G401 (cell line): ENCODE measurements around the gene SMIM5. TPM values are rescaled to one million over a fixed set of nuclear protein-coding genes. Genes with fewer than 3 reads are reported as not detected.

Experiments used
- DNase-seq: peaks from one replicate; pipeline ENCODE4 v3.0.0-alpha.2; 2015; ENCODE audit warnings: low spot score
- in situ Hi-C: cut with HindIII; loops from 2 replicates; pipeline ENCODE4 v1.10.0; 2016; ENCODE audit warnings: low sequenced_read_pairs, mixed read lengths
- total RNA-seq: library from RNA; depleted of rRNA; stranded (reverse); fragments of >200 nt; shearing (Covaris generic); gene quantifications from 2 replicates; pipeline ENCODE4 v1.2.3, GENCODE V29; 2014

The SMIM5 gene
- total RNA-seq, 1 experiment from 2014 or later = not detected

DNA sequence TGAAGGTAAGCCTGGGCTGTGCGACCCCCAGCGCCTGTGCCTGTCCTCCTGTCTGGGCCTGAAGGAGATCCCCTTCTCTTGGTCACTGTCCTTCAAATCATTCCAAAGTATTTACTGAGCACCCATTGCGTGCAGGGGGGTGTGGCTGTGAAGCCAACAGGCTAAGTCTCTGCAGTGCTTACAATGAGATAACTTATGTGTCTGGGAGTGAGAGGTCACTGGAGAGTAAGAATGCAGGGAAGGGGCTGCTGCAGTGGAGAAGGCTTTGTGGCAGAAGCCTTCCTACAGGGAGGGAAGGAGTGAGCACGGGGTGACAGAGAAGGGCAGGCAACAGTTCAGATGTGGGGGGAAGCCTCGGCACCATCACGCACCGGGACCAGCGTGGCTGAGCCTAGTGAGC is 11.2 kb upstream of the SMIM5 start:
- in situ Hi-C loops = no loop called here
- DNase-seq = no peak

DNA sequence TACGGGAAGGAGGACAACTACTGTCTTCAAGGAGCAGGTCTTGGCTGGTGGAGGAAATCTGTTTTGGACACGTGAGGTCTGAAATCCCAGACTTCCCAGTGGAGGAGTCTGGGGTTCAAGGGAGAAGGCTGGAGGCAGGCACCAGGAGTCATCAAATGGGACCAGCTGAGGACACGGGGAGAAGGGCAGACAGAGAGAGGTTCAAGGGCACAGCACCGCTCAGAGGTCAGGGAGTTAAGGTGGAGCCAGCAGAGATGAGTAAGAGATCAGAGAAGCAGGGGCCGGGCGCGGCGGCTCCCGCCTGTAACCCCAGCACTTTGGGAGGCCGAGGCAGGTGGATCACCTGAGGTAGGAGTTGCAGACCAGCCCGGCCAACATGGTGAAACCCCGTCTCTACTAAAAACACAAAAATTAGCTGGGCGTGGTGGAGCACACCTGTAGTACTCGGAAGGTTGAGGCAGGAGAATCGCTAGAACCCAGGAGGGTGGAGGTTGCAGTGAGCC is 10.4 kb upstream of the SMIM5 start:
- in situ Hi-C loops = no loop called here
- no peak for DNase-seq

DNA sequence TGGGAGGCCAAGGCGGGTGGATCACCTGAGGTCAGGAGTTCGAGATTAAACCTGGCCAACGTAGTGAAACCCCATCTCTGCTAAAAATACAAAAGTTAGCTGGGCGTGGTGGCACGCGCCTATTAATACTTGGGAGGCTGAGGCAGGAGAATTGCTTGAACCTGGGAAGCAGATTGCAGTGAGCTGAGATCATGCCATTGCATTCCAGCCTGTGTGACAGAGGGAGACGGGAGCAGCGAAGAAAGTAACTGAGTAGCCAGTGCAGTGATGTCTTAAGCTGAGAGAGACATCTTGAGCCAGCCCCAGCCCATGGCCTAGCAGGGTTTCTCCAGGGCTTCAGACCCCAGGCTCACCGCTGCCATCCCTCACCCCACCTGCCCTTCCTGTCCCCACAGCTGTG is 9.8 kb upstream of the SMIM5 start:
- in situ Hi-C loops = no loop called here
- DNase-seq = no peak

DNA sequence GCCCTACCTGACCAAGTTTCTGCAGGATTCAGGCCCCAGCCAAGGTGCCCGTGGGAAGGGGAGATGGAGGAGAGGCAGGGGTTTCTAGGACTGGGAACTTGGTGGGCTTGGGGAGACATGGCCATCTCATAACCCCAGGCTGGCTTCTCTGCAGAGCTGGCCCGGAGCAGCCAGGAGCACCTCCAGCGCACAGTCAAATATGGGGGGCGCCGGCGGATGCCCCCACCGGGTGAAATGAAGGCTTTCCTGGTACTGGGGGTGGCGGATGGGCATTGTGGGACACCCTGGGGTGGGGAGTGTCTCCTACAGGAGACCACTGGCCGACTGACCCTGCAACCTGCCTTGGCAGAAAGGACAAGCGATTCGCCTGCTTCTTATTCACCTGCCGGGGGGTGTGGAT is 9.2 kb upstream of the SMIM5 start:
- no peak for DNase-seq
- in situ Hi-C loops = no loop called here

DNA sequence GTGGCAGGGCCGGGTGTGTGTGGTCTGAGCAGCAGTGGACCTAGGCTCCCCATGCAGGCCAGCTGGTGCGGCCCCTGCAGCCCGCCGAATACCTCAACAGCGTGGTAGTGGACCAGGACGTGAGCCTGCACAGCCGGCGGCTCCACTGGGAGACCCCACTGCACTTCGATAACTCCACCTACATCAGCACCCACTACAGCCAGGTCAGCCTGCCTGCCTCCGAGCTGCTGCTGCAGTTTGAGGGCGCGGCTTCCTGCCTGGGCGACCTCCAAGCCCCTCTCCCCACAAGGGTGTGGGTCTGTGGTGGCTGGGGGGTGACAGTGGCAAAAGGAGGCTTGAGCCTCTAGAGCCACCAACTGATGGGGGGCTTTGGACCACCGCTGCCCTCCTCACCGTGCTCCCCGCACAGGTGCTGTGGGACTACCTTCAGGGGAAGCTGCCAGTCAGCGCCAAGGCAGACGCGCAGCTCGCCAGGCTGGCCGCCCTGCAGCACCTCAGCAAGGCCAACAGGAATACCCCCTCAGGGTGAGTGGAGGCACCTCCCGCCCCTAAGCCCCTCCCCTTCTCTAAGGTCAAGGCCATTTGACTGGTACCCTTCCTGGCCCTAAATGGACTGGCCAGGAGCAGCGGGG is 8.4 kb upstream of the SMIM5 start:
- in situ Hi-C loops = no loop called here
- no peak for DNase-seq

DNA sequence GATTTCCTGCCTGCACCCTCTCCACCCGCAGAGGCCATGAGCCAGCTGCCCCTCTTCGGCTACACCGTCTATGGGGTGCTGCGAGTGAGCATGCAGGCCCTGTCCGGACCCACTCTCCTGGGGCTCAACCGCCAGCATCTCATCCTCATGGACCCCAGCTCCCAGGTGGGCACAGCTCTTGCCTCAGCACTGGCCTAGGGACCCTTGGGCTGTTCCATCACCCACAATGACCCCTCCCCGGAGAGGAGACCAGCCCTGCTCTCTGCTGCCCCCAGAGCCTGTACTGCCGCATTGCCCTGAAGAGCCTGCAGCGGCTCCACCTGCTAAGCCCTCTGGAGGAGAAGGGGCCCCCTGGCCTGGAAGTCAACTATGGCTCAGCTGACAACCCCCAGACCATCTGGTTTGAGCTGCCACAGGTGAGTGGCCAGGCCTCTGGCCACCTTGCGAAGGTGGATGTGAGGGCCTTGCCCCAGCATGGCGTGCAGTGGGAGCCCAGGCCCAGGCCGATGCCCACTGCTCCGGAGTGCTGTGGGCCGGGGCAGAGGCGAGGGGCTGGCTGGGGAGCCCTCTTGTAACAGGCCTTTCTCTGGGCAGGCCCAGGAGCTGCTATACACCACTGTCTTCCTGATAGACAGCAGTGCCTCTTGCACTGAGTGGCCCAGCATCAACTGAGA is 7.3 kb upstream of the SMIM5 start:
- DNase-seq = no peak
- in situ Hi-C loops = no loop called here

DNA sequence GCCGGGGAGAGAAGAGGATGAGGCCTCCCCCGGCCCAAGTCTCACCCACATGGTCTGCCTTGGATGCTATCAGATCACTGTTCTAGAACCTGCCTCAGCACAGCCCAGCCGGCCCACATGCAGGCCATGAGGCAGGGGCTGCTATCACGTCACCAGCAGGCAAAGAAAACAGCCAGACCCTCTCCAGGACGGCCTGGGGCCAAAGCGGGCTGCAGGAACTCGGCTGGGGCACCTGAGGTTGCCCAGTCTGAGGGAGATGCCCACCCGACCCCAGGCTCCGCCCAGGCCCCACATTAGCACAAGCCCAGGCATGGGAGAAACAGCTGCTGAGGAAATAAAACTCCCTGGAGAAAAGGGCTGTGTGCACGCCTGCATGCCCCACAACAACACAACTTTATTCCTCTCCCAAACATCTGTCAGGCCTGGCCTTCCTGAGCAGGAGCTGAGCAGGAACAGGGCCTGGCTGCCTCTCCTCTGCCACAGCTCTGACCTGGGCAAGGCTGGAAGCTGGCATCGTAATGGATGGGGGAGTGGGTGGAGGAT is 6.7 kb upstream of the SMIM5 start:
- no peak for DNase-seq
- in situ Hi-C loops = no loop called here

DNA sequence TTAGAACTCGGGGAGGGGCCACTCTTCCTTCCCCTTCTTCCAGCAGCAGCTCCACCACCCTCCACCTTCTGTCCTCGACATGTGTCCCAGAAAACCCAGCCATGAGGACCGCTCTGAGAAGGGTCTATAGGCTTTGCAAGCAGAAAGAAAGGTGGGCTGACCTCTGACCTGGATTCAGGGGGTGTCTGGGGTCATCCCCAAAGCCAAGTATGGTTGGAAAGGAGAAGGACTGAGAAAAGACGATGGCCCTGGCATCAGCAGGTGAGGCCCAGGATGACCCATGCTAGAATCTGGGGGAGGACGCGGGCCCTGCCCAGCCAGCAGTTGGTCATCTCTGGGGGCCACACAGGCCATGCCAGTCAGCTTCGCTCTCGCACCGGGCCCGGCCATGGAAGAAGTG is 6.1 kb upstream of the SMIM5 start:
- no peak for DNase-seq
- in situ Hi-C loops = no loop called here

DNA sequence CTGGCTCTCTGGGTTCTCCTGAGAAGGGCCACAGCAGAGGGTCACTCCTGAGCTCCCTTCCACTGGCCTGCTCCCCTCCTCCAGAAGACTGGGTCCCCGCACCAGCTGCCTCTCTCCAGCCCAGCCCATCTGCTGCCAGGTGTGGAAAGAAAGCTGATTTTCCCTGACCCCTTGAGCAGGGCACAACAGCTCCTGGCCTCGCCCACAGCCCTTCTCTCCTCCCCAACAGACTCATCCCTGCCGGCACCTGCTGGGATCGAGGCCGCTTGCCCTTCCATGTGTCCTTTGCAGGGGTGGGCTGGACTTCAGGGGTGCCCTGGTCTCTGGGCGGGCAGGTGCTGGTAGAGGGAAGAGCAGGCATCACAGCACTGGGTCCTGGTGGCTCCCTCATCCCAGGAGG is 4.8 kb upstream of the SMIM5 start:
- in situ Hi-C loops = no loop called here
- no peak for DNase-seq

DNA sequence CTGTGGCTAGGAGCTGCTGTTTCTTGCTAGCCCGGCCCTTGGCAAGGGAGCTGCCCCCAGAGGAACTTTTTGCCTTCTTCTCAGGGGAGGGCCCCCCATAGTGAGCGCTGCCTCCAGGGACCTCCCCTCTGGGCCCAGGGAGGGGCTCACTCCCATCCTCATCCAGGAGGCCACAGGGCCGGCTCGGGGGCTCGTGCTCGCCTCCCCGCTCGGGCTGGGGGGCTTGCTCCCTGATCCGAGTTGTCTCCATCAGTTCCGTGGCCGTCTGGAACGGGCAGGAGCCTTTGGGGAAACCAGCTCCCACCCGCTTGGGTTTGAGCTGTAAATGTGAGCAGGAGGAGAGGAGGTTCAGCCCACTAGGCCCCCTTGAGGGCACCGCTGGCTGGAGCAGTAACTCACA is 4.1 kb upstream of the SMIM5 start:
- in situ Hi-C loops = no loop called here
- no peak for DNase-seq

DNA sequence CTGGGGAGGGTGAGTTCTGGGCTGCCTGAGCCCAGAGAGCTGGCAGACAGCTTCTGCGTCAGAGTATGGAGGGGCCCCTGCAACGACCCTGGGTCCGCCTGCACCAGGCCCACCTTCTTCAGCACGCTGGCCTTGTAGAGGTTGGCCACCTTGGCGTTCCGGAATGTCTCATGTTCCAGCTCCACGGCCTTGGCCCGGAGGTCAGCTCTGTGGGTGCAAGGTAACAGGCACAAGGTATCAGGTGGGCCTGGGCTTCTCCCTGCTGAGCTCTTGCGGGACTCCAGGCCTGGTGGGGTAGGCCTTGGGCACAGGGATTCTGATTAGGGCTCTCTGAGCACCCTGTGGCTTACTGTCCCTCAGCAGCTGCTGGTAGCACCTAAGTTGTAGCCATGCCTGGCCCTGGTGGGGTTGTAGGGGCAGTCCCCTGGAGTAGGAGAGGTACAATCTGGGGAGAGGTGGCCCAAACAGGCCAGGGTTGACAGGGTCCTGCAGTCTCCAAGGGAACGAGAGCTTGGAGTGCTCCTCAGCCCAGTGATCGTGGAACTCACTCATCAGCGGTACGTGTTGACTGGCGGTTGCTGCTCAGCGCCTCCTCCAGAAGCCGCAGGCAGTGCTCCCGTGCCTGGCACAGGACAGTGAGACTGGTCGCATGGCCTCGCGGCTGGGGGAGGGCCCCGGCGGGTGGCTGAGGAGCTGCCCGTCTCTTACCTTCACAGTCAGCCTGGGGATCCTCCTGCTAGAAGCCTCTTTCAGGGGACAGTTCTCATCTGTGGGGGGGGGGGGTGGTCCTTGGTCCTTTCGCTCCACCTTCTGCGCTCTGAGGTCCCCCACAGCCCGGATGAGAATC is 2.9 kb upstream of the SMIM5 start:
- in situ Hi-C loops = no loop called here
- DNase-seq = no peak

DNA sequence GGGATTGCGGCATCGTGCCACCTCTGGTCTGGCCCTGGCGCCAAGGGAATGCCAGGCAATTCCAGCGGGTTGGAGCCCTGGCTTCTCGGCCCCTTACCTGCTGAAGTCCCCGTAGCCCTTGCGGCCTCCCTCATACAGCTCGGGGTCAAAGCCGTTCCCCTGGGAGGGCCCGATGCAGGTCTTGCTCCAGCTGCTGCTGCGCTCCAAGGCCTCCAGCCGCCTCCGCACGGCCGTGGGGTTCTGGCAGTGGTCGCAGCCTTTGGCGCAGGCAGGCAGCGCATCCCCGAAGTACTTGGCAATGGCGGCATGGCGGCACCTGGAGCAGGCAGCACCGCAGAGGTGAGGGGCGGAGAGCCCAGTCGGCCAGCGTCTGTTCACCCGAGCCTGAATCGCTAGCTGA is 1.9 kb upstream of the SMIM5 start:
- in situ Hi-C loops = no loop called here
- no peak for DNase-seq

DNA sequence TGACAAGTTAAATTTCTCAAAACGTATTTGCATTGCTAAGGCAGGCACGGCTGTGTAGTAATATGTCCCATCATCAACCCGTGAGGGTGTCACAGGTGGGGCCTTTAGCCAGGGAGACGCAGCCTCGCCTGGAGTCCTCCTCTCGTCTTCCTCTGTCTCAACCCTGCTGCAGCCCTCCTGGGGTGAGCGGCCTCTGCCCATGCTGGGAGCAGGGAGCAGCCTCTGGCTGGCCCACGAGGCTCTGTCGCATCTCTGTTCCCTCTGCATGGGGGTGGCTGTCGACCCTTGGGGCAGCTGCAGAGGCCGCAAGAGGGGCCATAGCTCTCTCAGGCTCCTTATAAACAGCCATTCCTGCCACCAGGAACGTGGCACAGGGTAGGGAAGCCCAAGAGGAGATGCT is 806 bp upstream of the SMIM5 start:
- no peak for DNase-seq

DNA sequence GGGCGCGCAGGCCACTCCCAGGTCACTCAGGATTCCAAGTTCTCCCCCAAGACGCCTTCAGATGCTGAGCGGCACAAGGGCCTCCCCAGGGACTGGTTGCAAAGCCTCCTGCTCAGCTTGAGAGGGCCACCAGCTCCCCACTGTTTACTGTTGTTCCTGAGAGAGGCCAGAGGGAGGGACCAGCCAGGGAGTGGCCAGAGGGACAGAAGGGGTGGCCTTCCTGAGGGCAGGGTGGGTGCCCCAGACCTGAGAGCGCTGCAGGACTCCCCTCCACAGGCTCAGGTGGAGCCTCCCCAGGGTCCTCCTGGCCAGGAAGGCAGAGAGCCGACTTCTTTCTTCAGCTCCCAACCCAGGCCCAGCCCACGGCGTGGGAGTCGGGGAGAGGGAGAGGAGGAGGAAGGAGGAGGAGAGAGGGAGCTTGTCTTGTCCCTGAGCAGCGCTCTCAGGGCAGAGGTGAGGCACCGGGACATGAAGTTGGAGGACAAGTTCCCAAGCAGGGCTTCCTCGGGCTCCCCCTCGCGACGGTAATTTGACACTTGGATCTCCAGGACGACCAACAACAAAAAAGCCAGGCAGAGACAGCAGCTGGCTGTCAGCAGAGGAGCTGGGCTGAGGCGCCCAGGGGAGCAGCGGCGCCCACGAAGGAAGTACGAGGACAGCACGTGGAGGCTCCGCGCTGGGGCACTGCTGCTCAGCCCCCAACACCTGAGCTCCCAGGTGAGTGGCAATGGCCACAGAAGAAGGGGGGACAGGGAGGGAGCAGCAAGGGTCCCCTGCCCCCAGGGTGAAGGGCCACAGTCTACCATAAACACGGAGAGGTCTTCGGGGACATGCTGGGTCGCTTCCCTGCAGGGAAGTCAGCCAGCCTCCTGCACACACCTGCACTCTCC is 497 bp downstream of the SMIM5 start:
- in situ Hi-C loops = no loop called here
- peak; percentile 69 for DNase-seq

More for the DNA sequence above, 806 bp upstream of the SMIM5 start:
- in situ Hi-C loops = no loop called here

DNA sequence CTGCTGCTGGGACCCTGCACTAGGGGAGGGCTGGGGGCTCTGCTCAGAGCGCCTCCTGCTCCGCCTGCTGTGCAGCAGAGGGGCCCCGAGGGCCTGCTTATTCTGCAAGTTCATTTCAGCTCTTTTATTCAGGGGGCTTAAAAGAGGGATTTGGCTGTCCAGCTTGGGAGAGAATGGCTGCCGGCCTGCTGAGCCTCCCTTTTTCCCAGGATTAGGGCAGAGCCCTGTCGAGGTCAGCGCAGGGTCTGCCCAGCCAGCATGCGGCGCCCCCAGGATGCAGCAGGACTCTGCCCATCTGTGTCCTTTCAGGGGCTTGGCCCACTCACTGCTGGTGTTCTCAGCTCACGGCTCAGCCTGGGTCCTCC is 1.1 kb downstream of the SMIM5 start:
- DNase-seq = no peak
- in situ Hi-C loops = no loop called here

DNA sequence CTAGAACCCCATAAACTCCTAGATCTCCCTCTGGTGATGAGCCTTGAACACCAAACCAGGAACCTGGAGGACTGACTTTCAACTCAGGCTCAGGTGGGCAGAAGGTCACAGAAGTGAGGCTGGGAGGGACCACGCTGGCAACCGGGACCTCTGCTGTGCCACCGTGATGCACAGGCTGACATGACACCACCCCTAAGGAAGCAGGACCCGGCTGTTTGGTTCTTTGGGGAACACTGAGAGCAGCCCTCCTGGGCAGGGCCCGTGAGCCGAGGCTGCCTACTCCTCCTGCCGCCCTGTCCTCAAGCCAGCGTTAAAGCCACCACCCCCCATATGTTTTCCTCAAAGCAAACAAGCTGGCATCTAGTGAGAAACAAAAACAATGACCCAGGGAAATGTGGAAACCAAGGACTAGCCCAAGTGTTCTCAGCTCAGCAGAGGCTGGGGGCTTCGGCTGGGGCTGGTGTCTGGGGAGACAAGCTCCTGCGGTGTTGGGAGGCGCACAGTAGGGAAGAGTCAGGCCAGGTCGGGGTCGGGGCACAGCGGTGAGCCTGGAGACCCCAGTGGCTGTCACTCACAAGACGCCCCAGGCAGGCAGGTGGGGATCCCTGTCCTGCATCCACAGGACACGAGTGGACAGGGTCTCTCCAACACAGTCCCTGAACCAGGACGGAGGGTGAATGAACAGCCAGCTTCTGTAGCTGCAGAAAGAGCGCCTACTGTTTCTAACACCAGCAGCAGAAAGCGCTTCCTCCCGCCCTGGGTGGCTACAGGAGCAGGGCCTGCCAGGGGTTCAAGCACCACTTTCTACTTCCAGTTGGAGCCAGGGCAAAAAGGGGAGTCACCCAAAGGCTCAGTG is 1.7 kb downstream of the SMIM5 start:
- peak; percentile 43 for DNase-seq

DNA sequence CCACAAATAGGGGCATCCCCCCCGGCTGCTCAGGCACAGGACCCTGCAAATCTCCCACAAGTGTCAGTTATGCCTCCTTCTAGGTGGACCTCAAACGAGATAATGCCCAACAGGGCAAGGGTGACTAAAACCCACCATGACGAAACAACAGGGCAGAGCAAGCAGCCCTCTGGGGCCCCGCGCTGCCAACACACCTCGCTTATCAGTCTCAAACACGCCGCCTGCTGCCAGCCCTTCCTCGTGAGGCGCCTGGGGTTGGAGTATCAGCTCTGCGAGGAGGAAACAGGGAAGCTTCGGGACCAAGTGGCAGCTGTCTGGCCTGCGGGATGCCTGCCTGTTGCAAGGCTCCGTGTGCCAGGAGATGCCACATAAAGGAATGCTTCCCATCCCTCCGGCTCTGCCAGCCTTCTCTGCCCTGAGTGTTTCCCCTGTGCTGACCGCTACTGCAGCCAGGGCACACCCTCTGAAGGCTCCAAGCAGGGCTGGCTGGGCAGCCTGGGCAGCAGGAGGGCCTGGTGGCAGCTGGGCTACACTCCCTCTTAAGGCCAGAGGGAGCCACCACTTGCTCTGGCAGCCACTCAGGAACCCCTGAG is 2.5 kb downstream of the SMIM5 start:
- in situ Hi-C loops = no loop called here
- peak; percentile 97 for DNase-seq

More for the DNA sequence above, 1.7 kb downstream of the SMIM5 start:
- in situ Hi-C loops = no loop called here
